ENCODE measurements around the gene BABAM2. TPM values are rescaled to one million over a fixed set of nuclear protein-coding genes. Genes with fewer than 3 reads are reported as not detected.

BABAM2 gene
- total and polyA plus RNA-seq, 9 of the 15 experiments (the other 6 are each of a cell fraction or from before 2014, with no cell fraction given) = 10.9 to 37.4 (median 25.6) TPM

DNA sequence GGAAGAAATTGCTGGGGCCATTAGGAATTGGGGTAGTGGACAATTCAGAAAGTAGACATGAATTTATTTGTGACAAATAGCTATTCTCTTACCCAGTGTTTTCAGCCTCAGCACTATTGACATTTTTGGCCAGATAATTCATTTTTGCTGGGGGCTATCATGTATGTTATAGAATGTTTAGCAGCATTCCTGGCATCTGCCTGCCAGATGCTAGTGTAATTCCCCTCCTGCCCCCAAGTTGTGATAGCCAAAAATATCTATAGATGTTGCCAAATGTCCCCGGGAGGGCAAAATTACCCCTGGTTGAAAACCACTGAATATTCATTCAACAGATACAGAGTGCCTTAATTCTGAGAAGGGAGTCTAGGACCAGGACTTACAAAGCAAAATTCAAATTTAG is 183.6 kb downstream of the BABAM2 start:
- FAIRE-seq (no peak), ATAC-seq (no peak), DNase-seq (ENCODE audit: extremely low read depth in 1 of 4, low spot score in 3 of 4) (no peak)
- no peak overlapping the region for H3K9ac ChIP-seq (ENCODE audit: insufficient read depth in 1 of 2, low read depth in 2 of 2, low read length in 2 of 2)
- H3K27me3 ChIP-seq (ENCODE audit: control insufficient read depth in 2 of 2, insufficient read depth in 2 of 2, low read length in 2 of 2) = no peaks in the 10 kb centered on the region
- BruUV-seq (replicated peaks) = no TSS peak
- no peaks in the 10 kb centered on the region; a peak in 1 of 5 replicates for H3K4me1 ChIP-seq (replicated peaks in 1 of 2; ENCODE audit: control insufficient read depth in 2 of 2, insufficient read depth in 2 of 2, low read length in 2 of 2)
- no peak overlapping the region for H3K4me3 ChIP-seq
- no peak overlapping the region for H2AFZ ChIP-seq (ENCODE audit: low read depth, low read length)
- no peak overlapping the region for H3K4me2 ChIP-seq (ENCODE audit: insufficient read depth, low read length)
- intact Hi-C loops (cut with micrococcal nuclease) = no loop called here
- 42% methylated on average over 1 of the region's 1 CpG for WGBS (ENCODE audit: insufficient coverage, low coverage, missing lambda C conversion rate)
- TF ChIP-seq KLF16 (IDR thresholded peaks at IDR 0.05) = no peak
- TF ChIP-seq HDAC6 (IDR thresholded peaks at IDR 0.05; ENCODE audit: low read depth, low read length) = no peak
- no peak for TF ChIP-seq PHB (CRISPR knock-in tag; IDR thresholded peaks at IDR 0.05)
- TF ChIP-seq TAF1 (IDR thresholded peaks at IDR 0.05; ENCODE audit: control insufficient read depth, extremely low read depth, insufficient read depth, low read length, severe bottlenecking) = no peak
- no peak for TF ChIP-seq ZNF583 (CRISPR knock-in tag; IDR thresholded peaks at IDR 0.05)
- TF ChIP-seq L3MBTL2 (IDR thresholded peaks at IDR 0.05) = no peak
- CTCF ChIA-PET (ENCODE audit: low intra/inter-chr PET ratio) = no interaction called here
- H3K27ac ChIP-seq (ENCODE audit: extremely low read depth, low read depth, low read length) = no peak overlapping the region
- no peaks in the 10 kb centered on the region for H3K9me1 ChIP-seq (ENCODE audit: control insufficient read depth, insufficient read depth, low read length)
- no peaks in the 10 kb centered on the region for H4K20me1 ChIP-seq (replicated peaks; ENCODE audit: control insufficient read depth, insufficient read depth, low read length)
- no peaks in the 10 kb centered on the region for H3K9me3 ChIP-seq (replicated peaks; ENCODE audit: control insufficient read depth, insufficient read depth, low read depth, low read length)
- in situ Hi-C loops (cut with MboI) = no loop called here
- H3K79me2 ChIP-seq (ENCODE audit: control insufficient read depth, insufficient read depth, low read length) = no peaks in the 10 kb centered on the region
- H3K36me3 ChIP-seq (ENCODE audit: control insufficient read depth, insufficient read depth, low read length) = no peaks in the 10 kb centered on the region
- POLR2A ChIA-PET = interaction anchor here (0.6 to 1.6 kb wide), 2 partner anchors 13 to 18 kb away, joined by 3 to 4 read pairs; no protein-coding TSS in a partner anchor

DNA sequence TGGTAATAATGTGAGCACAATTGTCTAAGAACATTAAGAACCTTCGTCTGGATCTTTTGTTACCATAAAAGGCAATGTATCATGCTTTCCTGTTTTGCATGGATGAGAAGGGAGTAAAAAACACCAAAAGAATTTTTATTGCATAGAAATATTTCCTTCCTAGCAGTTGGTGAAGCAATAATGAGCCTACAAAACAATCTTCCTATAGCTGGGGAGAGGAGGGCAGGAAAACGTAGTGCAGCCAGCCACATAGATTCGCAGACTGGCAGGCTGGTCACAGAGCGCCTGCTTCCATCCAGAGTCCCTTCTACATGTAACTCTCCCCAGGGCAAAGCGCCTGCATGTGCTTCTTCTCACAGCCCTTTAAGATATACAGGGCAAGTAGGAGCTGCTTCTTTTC is 190.4 kb downstream of the BABAM2 start:
- no peaks in the 10 kb centered on the region for H3K4me1 ChIP-seq (replicated peaks in 1 of 2; ENCODE audit: control insufficient read depth in 2 of 2, insufficient read depth in 2 of 2, low read length in 2 of 2)
- no peaks in the 10 kb centered on the region for H3K79me2 ChIP-seq (ENCODE audit: control insufficient read depth, insufficient read depth, low read length)
- H3K4me2 ChIP-seq (ENCODE audit: insufficient read depth, low read length) = no peak overlapping the region
- no peaks in the 10 kb centered on the region for H3K27me3 ChIP-seq (ENCODE audit: control insufficient read depth in 2 of 2, insufficient read depth in 2 of 2, low read length in 2 of 2)
- TF ChIP-seq KLF1 (tag; IDR thresholded peaks at IDR 0.05) = no peak
- peak in 1 of 2 experiments; percentile 74; a peak in 1 of 4 replicates for TF ChIP-seq SRF (CRISPR knock-in tag; IDR thresholded peaks at IDR 0.05)
- no peak overlapping the region for H3K27ac ChIP-seq (ENCODE audit: extremely low read depth, low read depth, low read length)
- no peaks in the 10 kb centered on the region for H3K9me1 ChIP-seq (ENCODE audit: control insufficient read depth, insufficient read depth, low read length)
- 44% methylated on average over 5 of the region's 5 CpGs for WGBS (ENCODE audit: insufficient coverage, low coverage, missing lambda C conversion rate)
- FAIRE-seq = no peak
- POLR2A ChIA-PET = no interaction called here
- H3K4me3 ChIP-seq = no peak overlapping the region
- H4K20me1 ChIP-seq (replicated peaks; ENCODE audit: control insufficient read depth, insufficient read depth, low read length) = 0 out of 2 replicates have a peak, but pooled peaks cover 6% of the 10 kb centered on the region
- no peak overlapping the region for H2AFZ ChIP-seq (ENCODE audit: low read depth, low read length)
- H3K9me3 ChIP-seq (replicated peaks; ENCODE audit: control insufficient read depth, insufficient read depth, low read depth, low read length) = no peaks in the 10 kb centered on the region
- intact Hi-C loops (cut with micrococcal nuclease) (no loop called here), in situ Hi-C loops (cut with MboI) (no loop called here)
- ATAC-seq = no peak
- DNase-seq (ENCODE audit: extremely low read depth in 1 of 4, low spot score in 3 of 4) = no peak
- H3K36me3 ChIP-seq (ENCODE audit: control insufficient read depth, insufficient read depth, low read length) = no peaks in the 10 kb centered on the region
- CTCF ChIA-PET (ENCODE audit: low intra/inter-chr PET ratio) = no interaction called here
- no peak overlapping the region for H3K9ac ChIP-seq (ENCODE audit: insufficient read depth in 1 of 2, low read depth in 2 of 2, low read length in 2 of 2)
- no TSS peak for BruUV-seq (replicated peaks)
